Measurements from ENCODE around the gene CIZ1. TPM values are rescaled to one million over a fixed set of nuclear protein-coding genes. Genes with fewer than 3 reads are reported as not detected.
A peak's percentile ranks its signal among the peaks of the same experiment; 100 is the strongest.

Gene CIZ1
- polyA plus RNA-seq, 2 of the 4 experiments (the other 2 are of a cell fraction), result 39.2 to 92.5 TPM

DNA sequence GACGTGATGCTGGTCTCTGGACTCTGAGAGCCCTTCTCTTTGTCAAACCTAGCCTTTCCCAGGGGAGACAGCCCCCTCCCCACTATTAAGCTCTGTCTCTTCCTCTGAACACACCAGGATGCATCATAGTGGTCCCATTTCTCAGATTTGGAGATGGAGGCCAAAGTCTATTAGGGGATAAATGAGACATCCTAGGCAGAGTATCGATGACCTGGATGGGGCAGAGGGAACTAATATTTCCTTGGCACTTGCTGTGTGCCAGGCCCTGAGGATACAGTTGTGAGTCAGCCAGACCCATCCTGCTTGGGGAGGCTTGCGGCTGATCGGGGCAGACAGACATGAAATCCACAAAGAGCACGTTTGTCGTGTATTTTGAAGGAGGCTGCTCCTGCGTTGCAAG, 17.0 kb upstream of the CIZ1 start:
- no peak for TF ChIP-seq SMC3 (IDR thresholded peaks at IDR 0.05)
- TF ChIP-seq KDM1A (IDR thresholded peaks at IDR 0.05; ENCODE audit: low read depth), result peak; percentile 39; the same call in 1 of the 2 replicates
- no peak for TF ChIP-seq EHF (CRISPR knock-in tag; IDR thresholded peaks at IDR 0.05)
- no peak for ATAC-seq
- H3K4me3 ChIP-seq, result no peak overlapping the region
- no peaks in the 10 kb centered on the region for H3K9me3 ChIP-seq
- CTCF ChIA-PET, result no interaction called here
- H3K27ac ChIP-seq, result peak overlapping the region; percentile 95 to 99
- H3K4me1 ChIP-seq, result peaks cover 90% of the 10 kb centered on the region
- H3K4me2 ChIP-seq, result peak overlapping the region; percentile 86
- no peak for FAIRE-seq
- POLR2A ChIA-PET, result no interaction called here
- DNase-seq (ENCODE audit: low read depth in 1 of 2, low spot score in 1 of 2), result no peak
- WGBS (ENCODE audit: missing lambda C conversion rate), result 74% methylated on average over 7 of the region's 7 CpGs

DNA sequence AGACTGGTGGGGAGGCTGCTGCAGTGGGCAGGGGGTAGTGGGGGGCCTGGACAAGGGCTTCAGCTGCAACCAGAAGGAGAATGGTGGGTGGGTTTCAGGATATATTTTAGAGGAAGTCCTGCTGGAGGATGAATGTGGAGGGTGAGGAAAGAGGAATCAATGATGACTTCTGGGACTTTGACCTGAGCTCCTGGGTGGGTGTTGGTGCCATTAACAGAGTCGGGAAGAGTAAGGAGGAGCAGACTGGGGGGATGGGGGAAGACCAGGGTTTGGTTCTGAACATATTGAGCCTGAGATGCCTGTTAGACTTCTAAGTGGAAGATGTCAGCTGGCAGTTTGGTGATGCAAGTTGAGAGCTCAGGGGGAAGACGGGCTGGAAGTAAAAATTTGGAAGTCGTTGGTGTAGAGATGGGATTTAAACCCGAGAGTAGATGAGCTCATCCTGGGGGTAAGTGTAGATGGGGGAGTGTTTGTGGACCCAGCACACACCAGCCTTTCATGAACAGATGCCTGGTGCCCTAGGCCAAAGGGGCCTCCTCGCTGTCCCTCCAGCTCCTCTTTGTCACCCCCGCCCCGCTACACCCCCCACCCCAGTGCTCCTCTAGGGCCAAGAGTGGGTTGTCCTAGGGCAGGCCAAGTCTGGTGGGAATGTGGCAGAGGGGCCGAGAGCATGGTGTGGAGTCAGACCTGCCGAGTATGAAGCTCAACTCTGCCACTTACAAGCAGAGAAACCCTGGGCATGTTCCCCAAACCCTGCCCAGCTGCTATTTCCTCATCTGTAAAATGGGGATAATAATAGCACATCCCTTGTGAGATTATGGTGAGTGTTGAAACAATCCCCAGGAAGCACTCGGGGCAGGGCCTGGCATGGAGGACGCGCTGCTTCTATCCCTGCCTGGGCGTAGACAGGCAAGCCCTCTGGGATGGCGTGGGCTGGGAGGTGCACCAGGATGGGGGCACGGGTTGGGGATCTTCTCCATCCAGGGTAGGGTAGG, 15.8 kb upstream of the CIZ1 start:
- POLR2A ChIA-PET, result no interaction called here
- ATAC-seq (no peak), FAIRE-seq (no peak), DNase-seq (ENCODE audit: low read depth in 1 of 2, low spot score in 1 of 2) (no peak)
- peak overlapping the region; percentile 7; the same call in 1 of the 3 replicates for H3K4me3 ChIP-seq
- CTCF ChIA-PET, result interaction anchor here (0.6 to 2.3 kb wide), 11 partner anchors 8 to 231 kb away, joined by 3 to 8 read pairs (median 4); no protein-coding TSS in a partner anchor
- peak overlapping the region; percentile 95 to 99 for H3K27ac ChIP-seq
- peaks cover 85% of the 10 kb centered on the region for H3K4me1 ChIP-seq
- WGBS (ENCODE audit: missing lambda C conversion rate), result 72% methylated on average over 13 of the region's 15 CpGs
- H3K4me2 ChIP-seq, result peak overlapping the region; percentile 86
- no peaks in the 10 kb centered on the region for H3K9me3 ChIP-seq
- no peak for TF ChIP-seq TFCP2L1 (CRISPR knock-in tag; IDR thresholded peaks at IDR 0.05)
- no peak for TF ChIP-seq JUN (IDR thresholded peaks at IDR 0.05)
- TF ChIP-seq ESRRA (IDR thresholded peaks at IDR 0.05; ENCODE audit: borderline replicate concordance, low read length), result no peak
- no peak for TF ChIP-seq TP53 (CRISPR knock-in tag; IDR thresholded peaks at IDR 0.05)
- no peak for TF ChIP-seq ZNF302 (CRISPR knock-in tag; IDR thresholded peaks at IDR 0.05)
- TF ChIP-seq SREBF2 (IDR thresholded peaks at IDR 0.05), result no peak
- TF ChIP-seq CHD2 (IDR thresholded peaks at IDR 0.05; ENCODE audit: low read length, partially characterized antibody), result no peak
- TF ChIP-seq POLR2A (IDR thresholded peaks at IDR 0.05; ENCODE audit: low read length), result no peak
- TF ChIP-seq CHD4 (IDR thresholded peaks at IDR 0.05; ENCODE audit: borderline replicate concordance), result no peak
- TF ChIP-seq GATA3 (IDR thresholded peaks at IDR 0.05; ENCODE audit: borderline replicate concordance), result no peak
- no peak for TF ChIP-seq HOXB5 (CRISPR knock-in tag; IDR thresholded peaks at IDR 0.05)
- no peak for TF ChIP-seq HOXB13 (CRISPR knock-in tag; IDR thresholded peaks at IDR 0.05; ENCODE audit: low read depth)

DNA sequence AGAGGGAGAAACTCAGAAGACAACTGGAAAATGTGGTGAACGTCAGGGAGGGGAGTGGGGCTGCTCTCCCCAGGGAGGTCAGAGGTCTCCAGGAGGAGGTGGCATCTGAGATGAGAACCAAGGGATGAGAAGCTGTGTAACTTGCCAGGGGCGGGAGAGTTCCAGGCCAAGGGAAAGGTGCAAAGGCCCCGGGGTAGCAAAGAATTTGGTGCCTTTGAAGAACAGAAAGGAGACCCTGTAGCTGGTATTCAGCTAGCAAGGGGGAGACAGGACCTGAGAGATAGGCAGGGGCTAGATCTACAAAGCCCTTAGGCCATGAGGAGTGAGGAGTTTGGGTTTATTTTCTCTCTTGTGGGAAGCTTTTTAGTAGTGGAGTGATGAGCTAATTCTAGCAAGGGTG, 15.1 kb upstream of the CIZ1 start:
- DNase-seq (ENCODE audit: low read depth in 1 of 2, low spot score in 1 of 2), result no peak
- no peak for ATAC-seq
- no peak for TF ChIP-seq NFE2L2 (conservative IDR thresholded peaks at IDR 0.05; ENCODE audit: low read length)
- TF ChIP-seq, protein P1, sequence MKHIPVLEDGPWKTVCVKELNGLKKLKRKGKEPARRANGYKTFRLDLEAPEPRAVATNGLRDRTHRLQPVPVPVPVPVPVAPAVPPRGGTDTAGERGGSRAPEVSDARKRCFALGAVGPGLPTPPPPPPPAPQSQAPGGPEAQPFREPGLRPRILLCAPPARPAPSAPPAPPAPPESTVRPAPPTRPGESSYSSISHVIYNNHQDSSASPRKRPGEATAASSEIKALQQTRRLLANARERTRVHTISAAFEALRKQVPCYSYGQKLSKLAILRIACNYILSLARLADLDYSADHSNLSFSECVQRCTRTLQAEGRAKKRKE (CRISPR knock-in tag; IDR thresholded peaks at IDR 0.05; ENCODE audit: low read depth), result no peak
- no peak for TF ChIP-seq EHMT2 (IDR thresholded peaks at IDR 0.05; ENCODE audit: low read depth)
- TF ChIP-seq BHLHE40 (IDR thresholded peaks at IDR 0.05; ENCODE audit: low read depth, low read length), result no peak
- no peak for TF ChIP-seq RFX5 (IDR thresholded peaks at IDR 0.05)
- no peak for TF ChIP-seq EP300 (IDR thresholded peaks at IDR 0.05)
- no peak for TF ChIP-seq RARB (CRISPR knock-in tag; IDR thresholded peaks at IDR 0.05)
- TF ChIP-seq, protein P2, sequence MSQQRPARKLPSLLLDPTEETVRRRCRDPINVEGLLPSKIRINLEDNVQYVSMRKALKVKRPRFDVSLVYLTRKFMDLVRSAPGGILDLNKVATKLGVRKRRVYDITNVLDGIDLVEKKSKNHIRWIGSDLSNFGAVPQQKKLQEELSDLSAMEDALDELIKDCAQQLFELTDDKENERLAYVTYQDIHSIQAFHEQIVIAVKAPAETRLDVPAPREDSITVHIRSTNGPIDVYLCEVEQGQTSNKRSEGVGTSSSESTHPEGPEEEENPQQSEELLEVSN (IDR thresholded peaks at IDR 0.05; ENCODE audit: borderline replicate concordance, low read depth), result no peak
- TF ChIP-seq KDM5A (IDR thresholded peaks at IDR 0.05), result no peak
- TF ChIP-seq, protein P3, sequence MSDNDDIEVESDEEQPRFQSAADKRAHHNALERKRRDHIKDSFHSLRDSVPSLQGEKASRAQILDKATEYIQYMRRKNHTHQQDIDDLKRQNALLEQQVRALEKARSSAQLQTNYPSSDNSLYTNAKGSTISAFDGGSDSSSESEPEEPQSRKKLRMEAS (IDR thresholded peaks at IDR 0.05), result no peak
- TF ChIP-seq CHD2 (IDR thresholded peaks at IDR 0.05; ENCODE audit: low read length, partially characterized antibody), result no peak
- TF ChIP-seq PHF8 (IDR thresholded peaks at IDR 0.05; ENCODE audit: borderline replicate concordance, low read depth), result no peak
- TF ChIP-seq HOXA7 (CRISPR knock-in tag; IDR thresholded peaks at IDR 0.05), result no peak
- no peak for TF ChIP-seq CBX8 (IDR thresholded peaks at IDR 0.05)
- ChIA-PET POLR2A (no interaction called here), CTCF (interaction anchor here (0.6 to 2.3 kb wide), 9 partner anchors 10 to 232 kb away, joined by 3 to 8 read pairs (median 5); no protein-coding TSS in a partner anchor)
- Histone ChIP-seq H3K4me1 (peaks cover 85% of the 10 kb centered on the region), H3K4me2 (peak overlapping the region; percentile 86), H3K9me3 (no peaks in the 10 kb centered on the region), H3K27ac (peak overlapping the region; percentile 95 to 99), H3K4me3 (peak overlapping the region; percentile 7; the same call in 2 of the 3 replicates)
- no peak for FAIRE-seq
- WGBS (ENCODE audit: missing lambda C conversion rate), result 45% methylated on average over 3 of the region's 3 CpGs
